ENCODE results near the gene ZNF598.

- TF ChIP-seq CTCF (IDR thresholded peaks at IDR 0.05 in 2 of 3, conservative IDR thresholded peaks at IDR 0.05 in 1 of 3; ENCODE audit: borderline replicate concordance in 1 of 3, insufficient read depth in 1 of 3, low read depth in 2 of 3, low read length in 2 of 3) (no peak), TCF7L2 (IDR thresholded peaks at IDR 0.05; ENCODE audit: borderline replicate concordance, extremely low read depth, insufficient read depth, insufficient read length) (no peak), MAX (IDR thresholded peaks at IDR 0.05) (no peak), CEBPB (IDR thresholded peaks at IDR 0.05; ENCODE audit: low read depth) (no peak), RAD21 (IDR thresholded peaks at IDR 0.05; ENCODE audit: low read depth) (no peak)
Observed at GRCh38 chr16:2008009-2008526, 1.6 kb downstream of the ZNF598 start.
